ENCODE results near the gene FBLN5. TPM values are rescaled to one million over a fixed set of nuclear protein-coding genes. Genes with fewer than 3 reads are reported as not detected.

Gene FBLN5
- total RNA-seq, 1 experiment from 2014 or later = 3.3 TPM

GRCh38 chr14:91987192-91987591 lies 39.7 kb upstream of the FBLN5 start:
- no TSS peak for BruUV-seq (replicated peaks)
- H3K9me3 ChIP-seq (ENCODE audit: control insufficient read depth in 1 of 2, insufficient read depth in 1 of 2, low read depth in 1 of 2, low read length in 2 of 2) = no peaks in the 10 kb centered on the region
- no peaks in the 10 kb centered on the region for H4K20me1 ChIP-seq (ENCODE audit: insufficient read depth)
- no peak for ATAC-seq
- H3K36me3 ChIP-seq (ENCODE audit: control insufficient read depth in 1 of 2, insufficient read depth in 2 of 2, low read length in 2 of 2) = peaks cover 14% of the 10 kb centered on the region in 2 experiments
- no peaks in the 10 kb centered on the region for H3K9me2 ChIP-seq (ENCODE audit: insufficient read depth)
- H2AFZ ChIP-seq (ENCODE audit: low read depth, low read length, poor library complexity, severe bottlenecking) = no peak overlapping the region
- H3K9ac ChIP-seq (ENCODE audit: low read length) = no peak overlapping the region
- intact Hi-C loops (cut with micrococcal nuclease) = no loop called here
- no peak overlapping the region for H3K4me2 ChIP-seq (ENCODE audit: low read length)
- no peaks in the 10 kb centered on the region for H3K27me3 ChIP-seq (ENCODE audit: insufficient read depth, low read length)
- no peak for DNase-seq (ENCODE audit: low read depth, low spot score)
- no peak overlapping the region for H3K27ac ChIP-seq (ENCODE audit: low read depth, low read length)
- TF ChIP-seq EZH2 (IDR thresholded peaks at IDR 0.05) = no peak
- TF ChIP-seq JUND (IDR thresholded peaks at IDR 0.05) = no peak
- no peak for TF ChIP-seq RAD21 (IDR thresholded peaks at IDR 0.05; ENCODE audit: low read depth)
- TF ChIP-seq ELF1 (IDR thresholded peaks at IDR 0.05; ENCODE audit: borderline replicate concordance, low read depth) = no peak
- no peak for TF ChIP-seq YY1 (IDR thresholded peaks at IDR 0.05; ENCODE audit: extremely low read depth, insufficient replicate concordance, low read depth, low read length)
- TF ChIP-seq TCF7L2 (IDR thresholded peaks at IDR 0.05; ENCODE audit: borderline replicate concordance, extremely low read depth, insufficient read depth, insufficient read length) = no peak
- TF ChIP-seq ZFX (IDR thresholded peaks at IDR 0.05) = no peak
- no peak for TF ChIP-seq CEBPB (IDR thresholded peaks at IDR 0.05; ENCODE audit: low read depth)
- no peak for TF ChIP-seq EGR1 (IDR thresholded peaks at IDR 0.05; ENCODE audit: low read depth)
- TF ChIP-seq MAX (IDR thresholded peaks at IDR 0.05) = no peak
- no peak for TF ChIP-seq SP1 (IDR thresholded peaks at IDR 0.05; ENCODE audit: low read depth)
- ChIA-PET CTCF (interaction anchor here (2.7 kb wide), 1 partner anchor 10 kb away, joined by 12 read pairs; no protein-coding TSS in a partner anchor), RAD21 (ENCODE audit: low non-redundant PET in 1 of 2, low total read pairs in 2 of 2, uncharacterized antibody in 2 of 2, unreplicated experiment in 2 of 2) (no interaction called here), POLR2A (no interaction called here)
- no peak overlapping the region for H3K4me3 ChIP-seq (replicated peaks in 1 of 2; ENCODE audit: low read depth in 1 of 2, low read length in 2 of 2)
- H3K79me2 ChIP-seq (ENCODE audit: insufficient read depth, low read length) = no peaks in the 10 kb centered on the region
- H3K4me1 ChIP-seq (ENCODE audit: control insufficient read depth in 1 of 2, insufficient read depth in 2 of 2, low read length in 2 of 2) = no peaks in the 10 kb centered on the region

GRCh38 chr14:91985521-91986255 lies 38.2 kb upstream of the FBLN5 start:
- ChIA-PET CTCF (interaction anchor here (2.7 kb wide), 1 partner anchor 11 kb away, joined by 12 read pairs; no protein-coding TSS in a partner anchor), RAD21 (ENCODE audit: low non-redundant PET in 1 of 2, low total read pairs in 2 of 2, uncharacterized antibody in 2 of 2, unreplicated experiment in 2 of 2) (no interaction called here), POLR2A (no interaction called here)
- no peak for TF ChIP-seq ATF3 (IDR thresholded peaks at IDR 0.05)
- no peak for TF ChIP-seq EGR1 (IDR thresholded peaks at IDR 0.05; ENCODE audit: low read depth)
- no peak for TF ChIP-seq ELF1 (IDR thresholded peaks at IDR 0.05; ENCODE audit: borderline replicate concordance, low read depth)
- TF ChIP-seq ZNF274 (IDR thresholded peaks at IDR 0.05; ENCODE audit: low read depth, low read length) = no peak
- TF ChIP-seq YY1 (IDR thresholded peaks at IDR 0.05; ENCODE audit: extremely low read depth, insufficient replicate concordance, low read depth, low read length) = no peak
- TF ChIP-seq, protein P1, sequence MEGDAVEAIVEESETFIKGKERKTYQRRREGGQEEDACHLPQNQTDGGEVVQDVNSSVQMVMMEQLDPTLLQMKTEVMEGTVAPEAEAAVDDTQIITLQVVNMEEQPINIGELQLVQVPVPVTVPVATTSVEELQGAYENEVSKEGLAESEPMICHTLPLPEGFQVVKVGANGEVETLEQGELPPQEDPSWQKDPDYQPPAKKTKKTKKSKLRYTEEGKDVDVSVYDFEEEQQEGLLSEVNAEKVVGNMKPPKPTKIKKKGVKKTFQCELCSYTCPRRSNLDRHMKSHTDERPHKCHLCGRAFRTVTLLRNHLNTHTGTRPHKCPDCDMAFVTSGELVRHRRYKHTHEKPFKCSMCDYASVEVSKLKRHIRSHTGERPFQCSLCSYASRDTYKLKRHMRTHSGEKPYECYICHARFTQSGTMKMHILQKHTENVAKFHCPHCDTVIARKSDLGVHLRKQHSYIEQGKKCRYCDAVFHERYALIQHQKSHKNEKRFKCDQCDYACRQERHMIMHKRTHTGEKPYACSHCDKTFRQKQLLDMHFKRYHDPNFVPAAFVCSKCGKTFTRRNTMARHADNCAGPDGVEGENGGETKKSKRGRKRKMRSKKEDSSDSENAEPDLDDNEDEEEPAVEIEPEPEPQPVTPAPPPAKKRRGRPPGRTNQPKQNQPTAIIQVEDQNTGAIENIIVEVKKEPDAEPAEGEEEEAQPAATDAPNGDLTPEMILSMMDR (IDR thresholded peaks at IDR 0.05 in 2 of 3, conservative IDR thresholded peaks at IDR 0.05 in 1 of 3; ENCODE audit: borderline replicate concordance in 1 of 3, insufficient read depth in 1 of 3, low read depth in 2 of 3, low read length in 2 of 3) = no peak
- TF ChIP-seq JUND (IDR thresholded peaks at IDR 0.05) = no peak
- TF ChIP-seq SRF (IDR thresholded peaks at IDR 0.05; ENCODE audit: low read depth) = no peak
- no peak for TF ChIP-seq EZH2 (IDR thresholded peaks at IDR 0.05)
- TF ChIP-seq TCF7L2 (IDR thresholded peaks at IDR 0.05; ENCODE audit: borderline replicate concordance, extremely low read depth, insufficient read depth, insufficient read length) = no peak
- no peak for TF ChIP-seq ZFX (IDR thresholded peaks at IDR 0.05)
- TF ChIP-seq SIN3A (IDR thresholded peaks at IDR 0.05; ENCODE audit: low read depth) = no peak
- TF ChIP-seq MAX (IDR thresholded peaks at IDR 0.05) = no peak

More at GRCh38 chr14:91985521-91986255, 38.2 kb upstream of the FBLN5 start:
- Histone ChIP-seq H3K4me3 (replicated peaks in 1 of 2; ENCODE audit: low read depth in 1 of 2, low read length in 2 of 2) (no peak overlapping the region), H4K20me1 (ENCODE audit: insufficient read depth) (no peaks in the 10 kb centered on the region), H3K36me3 (ENCODE audit: control insufficient read depth in 1 of 2, insufficient read depth in 2 of 2, low read length in 2 of 2) (peaks cover 8 to 9% of the 10 kb centered on the region in 2 experiments), H3K4me1 (ENCODE audit: control insufficient read depth in 1 of 2, insufficient read depth in 2 of 2, low read length in 2 of 2) (peaks cover 0 to under 1% of the 10 kb centered on the region in 2 experiments; a peak in 1 of 4 replicates), H3K9me3 (ENCODE audit: control insufficient read depth in 1 of 2, insufficient read depth in 1 of 2, low read depth in 1 of 2, low read length in 2 of 2) (no peaks in the 10 kb centered on the region), H2AFZ (ENCODE audit: low read depth, low read length, poor library complexity, severe bottlenecking) (no peak overlapping the region), H3K27ac (ENCODE audit: low read depth, low read length) (no peak overlapping the region), H3K4me2 (ENCODE audit: low read length) (no peak overlapping the region), H3K9me2 (ENCODE audit: insufficient read depth) (no peaks in the 10 kb centered on the region), H3K9ac (ENCODE audit: low read length) (no peak overlapping the region), H3K79me2 (ENCODE audit: insufficient read depth, low read length) (no peaks in the 10 kb centered on the region), H3K27me3 (ENCODE audit: insufficient read depth, low read length) (no peaks in the 10 kb centered on the region)
- DNase-seq (ENCODE audit: low read depth, low spot score) (no peak), ATAC-seq (no peak)
- intact Hi-C loops (cut with micrococcal nuclease) = no loop called here
- no TSS peak for BruUV-seq (replicated peaks)
